GM12864 (cell line): Measurements from ENCODE around the gene UBE2M.
A peak's percentile ranks its signal among the peaks of the same experiment; 100 is the strongest.

Source experiments
- DNase-seq: peaks from one replicate; pipeline ENCODE4 v3.0.0-alpha.2; 2011; ENCODE audit warnings: low read depth
- H3K4me3 ChIP-seq: 2 replicates; pipeline ENCODE4 v1.5.1; 2011; ENCODE audit warnings: mild to moderate bottlenecking, low read depth, low read length, control low read depth
- TF ChIP-seq, protein P1 (sequence below): IDR thresholded peaks from 2 replicates; pipeline ENCODE4 v1.5.1; 2011; ENCODE audit warnings: low read depth, mild to moderate bottlenecking, moderate library complexity, low read length, control low read depth, inconsistent platforms; ENCODE audit errors: missing control alignments

UBE2M gene

DNA sequence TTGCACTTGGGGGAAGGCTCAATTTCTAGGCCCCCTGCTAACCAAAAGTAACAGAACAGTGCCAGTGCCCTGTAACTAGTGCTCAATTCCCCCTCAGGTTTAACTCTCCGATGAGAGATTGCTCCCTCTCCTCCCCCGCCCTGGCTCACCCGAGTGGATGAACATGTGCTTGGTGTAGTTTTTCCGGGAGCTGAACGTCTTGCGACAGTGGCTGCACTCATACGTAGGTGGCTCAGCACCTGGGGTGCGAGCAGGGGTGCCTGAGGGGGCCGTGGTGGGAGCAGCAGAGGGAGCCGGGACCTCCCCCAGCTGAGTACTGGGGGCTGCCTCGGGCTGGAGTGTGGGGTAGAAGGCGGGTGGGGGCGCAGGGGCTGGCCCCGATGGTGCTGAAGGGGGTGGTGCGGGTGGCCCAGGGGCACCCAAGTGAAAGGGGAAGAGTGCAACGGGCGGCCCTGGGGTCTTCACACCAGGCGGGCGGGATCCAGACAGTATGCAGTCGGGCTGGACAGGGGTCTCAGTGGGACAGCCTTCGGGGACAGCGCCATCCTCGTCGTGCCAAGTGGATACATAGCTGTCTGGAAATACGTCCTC lies 42.1 kb downstream of the UBE2M start:
- no peak overlapping the region for H3K4me3 ChIP-seq
- TF ChIP-seq, protein P1, sequence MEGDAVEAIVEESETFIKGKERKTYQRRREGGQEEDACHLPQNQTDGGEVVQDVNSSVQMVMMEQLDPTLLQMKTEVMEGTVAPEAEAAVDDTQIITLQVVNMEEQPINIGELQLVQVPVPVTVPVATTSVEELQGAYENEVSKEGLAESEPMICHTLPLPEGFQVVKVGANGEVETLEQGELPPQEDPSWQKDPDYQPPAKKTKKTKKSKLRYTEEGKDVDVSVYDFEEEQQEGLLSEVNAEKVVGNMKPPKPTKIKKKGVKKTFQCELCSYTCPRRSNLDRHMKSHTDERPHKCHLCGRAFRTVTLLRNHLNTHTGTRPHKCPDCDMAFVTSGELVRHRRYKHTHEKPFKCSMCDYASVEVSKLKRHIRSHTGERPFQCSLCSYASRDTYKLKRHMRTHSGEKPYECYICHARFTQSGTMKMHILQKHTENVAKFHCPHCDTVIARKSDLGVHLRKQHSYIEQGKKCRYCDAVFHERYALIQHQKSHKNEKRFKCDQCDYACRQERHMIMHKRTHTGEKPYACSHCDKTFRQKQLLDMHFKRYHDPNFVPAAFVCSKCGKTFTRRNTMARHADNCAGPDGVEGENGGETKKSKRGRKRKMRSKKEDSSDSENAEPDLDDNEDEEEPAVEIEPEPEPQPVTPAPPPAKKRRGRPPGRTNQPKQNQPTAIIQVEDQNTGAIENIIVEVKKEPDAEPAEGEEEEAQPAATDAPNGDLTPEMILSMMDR = no peak
- no peak for DNase-seq

- TF ChIP-seq, protein P1 = no peak
- no peak overlapping the region for H3K4me3 ChIP-seq
These were observed 43.2 kb downstream of the UBE2M start for GRCh38 chr19:58515259-58515658.

GRCh38 chr19:58514564-58515022 lies 43.8 kb downstream of the UBE2M start:
- DNase-seq = no peak
- peak overlapping the region; percentile 65 for H3K4me3 ChIP-seq
- TF ChIP-seq, protein P1 = no peak

More at GRCh38 chr19:58515259-58515658, 43.2 kb downstream of the UBE2M start:
- no peak for DNase-seq

- DNase-seq = peak; percentile 87
- TF ChIP-seq, protein P1 = peak; percentile 95
These were observed 44.5 kb downstream of the UBE2M start for GRCh38 chr19:58513694-58514563.

GRCh38 chr19:58513213-58513693 lies 45.2 kb downstream of the UBE2M start:
- H3K4me3 ChIP-seq = no peak overlapping the region
- TF ChIP-seq, protein P1 = no peak
- DNase-seq = no peak

More at GRCh38 chr19:58513694-58514563, 44.5 kb downstream of the UBE2M start:
- peak overlapping the region; percentile 65 for H3K4me3 ChIP-seq

DNA sequence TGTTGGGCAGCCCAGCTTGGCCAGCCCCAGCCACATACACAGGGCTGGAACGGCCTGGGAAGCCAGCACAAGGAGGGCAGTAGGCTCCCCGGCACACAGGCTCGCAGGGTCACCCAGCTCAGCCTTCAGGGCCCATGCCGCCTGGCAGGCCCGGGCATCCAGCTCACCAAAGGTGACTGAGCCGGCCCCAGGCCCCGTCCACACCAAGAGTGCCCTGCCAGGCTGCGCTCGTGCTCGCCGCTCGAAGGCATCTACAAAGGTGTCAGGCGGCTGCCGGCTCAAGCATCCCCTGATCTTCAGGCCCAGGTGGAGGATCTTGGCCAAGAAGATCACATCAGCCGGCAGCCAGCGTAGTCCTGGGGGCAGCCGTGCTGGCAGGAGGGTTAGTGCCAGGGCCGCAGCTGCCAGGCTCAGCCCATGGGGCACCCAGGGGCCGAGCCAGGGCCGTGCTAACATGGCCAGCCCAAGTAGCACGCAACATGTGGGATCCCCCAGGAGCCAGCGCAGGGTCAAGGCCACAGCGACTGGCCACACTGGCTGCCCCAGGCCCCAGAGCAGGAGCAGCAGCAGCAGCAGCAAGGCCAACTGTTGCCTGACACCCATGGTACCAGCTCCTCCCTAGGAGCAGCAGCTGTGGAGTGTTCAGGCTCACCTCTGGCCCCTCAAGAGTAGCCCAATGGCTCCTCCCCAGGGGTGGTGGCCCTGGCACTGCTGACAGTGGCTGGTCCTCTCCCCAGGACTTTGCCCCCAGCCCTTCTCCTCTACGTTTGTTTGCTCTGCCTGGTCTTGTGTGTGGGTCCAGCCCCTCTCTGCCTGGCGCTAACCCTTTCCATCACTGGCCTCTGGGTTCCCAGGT lies 46.8 kb downstream of the UBE2M start, which contains the start of gene SLC27A5:
TSS of gene SLC27A5 (minus strand) at position 640 of the 856 bp plus-strand sequence. CDS start at position 603, 37 bp downstream.
- no peak for DNase-seq
- TF ChIP-seq, protein P1 = no peak
- no peak within 1 kb of the TSS for H3K4me3 ChIP-seq
